NCI-H460 (cell line): ENCODE measurements around the gene BICDL1. TPM values are rescaled to one million over a fixed set of nuclear protein-coding genes. Genes with fewer than 3 reads are reported as not detected.

ENCODE experiments used
- small RNA-seq, 2 experiments: library from RNA; depleted of rRNA; stranded (forward); fragments of <200 nt; gene quantifications; one replicate each; pipeline ENCODE3, GENCODE V24; 2014
- total RNA-seq: library from RNA; depleted of rRNA; stranded (reverse); fragments of >200 nt; shearing (Covaris generic); gene quantifications from 2 replicates; pipeline ENCODE4 v1.2.3, GENCODE V29; 2014; rRNA removed

Gene BICDL1
- total RNA-seq, 1 experiment from 2014 or later = 3.2 TPM

Small RNA genes within 50 kb of the gene (small RNA-seq; reads per million reads assigned to genes)
- 0 reads per million in 2 experiments for gene AC004812.1

Other genes with a start within 250 kb of the BICDL1 start
- gene CIT, start 111.9 kb upstream of the BICDL1 start, total RNA-seq = 25.4 and 26.6 TPM in 2 replicates
- 35.2 and 35.9 TPM in 2 replicates for gene RAB35, start 127.5 kb downstream of the BICDL1 start, total RNA-seq
- gene GCN1, start 205.5 kb downstream of the BICDL1 start, total RNA-seq = 67.3 and 88.6 TPM in 2 replicates
- 5,894 and 6,669 TPM in 2 replicates for gene RPLP0, start 211.9 kb downstream of the BICDL1 start, total RNA-seq